Dermis microvascular lymphatic vessel endothelial cell (primary cell): ENCODE data around the gene PML. TPM values are rescaled to one million over a fixed set of nuclear protein-coding genes. Genes with fewer than 3 reads are reported as not detected.

Experiments
- total RNA-seq: library from RNA; depleted of rRNA; stranded (reverse); fragments of >200 nt; gene quantifications from 2 replicates; pipeline ENCODE4 v1.2.1, GENCODE V29; 2014

PML gene
- total RNA-seq, 1 donor from 2014 or later = 28.9 TPM

Other genes with a start within 250 kb of the PML start
- 0.13 and 0.51 TPM in 2 replicates for gene INSYN1, start 241.4 kb upstream of the PML start, total RNA-seq
- not detected in 2 replicates for gene TBC1D21, start 121.2 kb upstream of the PML start, total RNA-seq
- gene LOXL1, start 68.3 kb upstream of the PML start, total RNA-seq = 0.13 and 0.38 TPM in 2 replicates
- 8.6 and 13.7 TPM in 2 replicates for gene STOML1, start 2.4 kb upstream of the PML start, total RNA-seq
- gene GOLGA6A, start 87.8 kb downstream of the PML start, total RNA-seq = not detected in 2 replicates
- under 0.01 and 0.25 TPM in 2 replicates for gene ISLR2, start 135.9 kb downstream of the PML start, total RNA-seq
- gene ISLR, start 179.0 kb downstream of the PML start, total RNA-seq = 0.13 TPM in 1 of 2 replicates, not detected in the other
- under 0.01 TPM in 1 of 2 replicates, not detected in the other for gene STRA6, start 208.1 kb downstream of the PML start, total RNA-seq
- gene CCDC33, start 241.6 kb downstream of the PML start, total RNA-seq = not detected in 2 replicates